ENCODE results near the gene GPR3.
A peak's percentile ranks its signal among the peaks of the same experiment; 100 is the strongest.

GPR3 gene

GRCh38 chr1:27392096-27392777, at the start of gene GPR3:
GPR3 (plus strand) TSS chr1:27392622; CDS start chr1:27393799, 1,177 bp downstream.
- Histone ChIP-seq H3K27ac (no peak within 1 kb of the TSS), H3K36me3 (no peaks in the 10 kb centered on the region), H3K4me3 (ENCODE audit: low read depth in 1 of 2, low read length in 1 of 2) (peak within 1 kb of the TSS; percentile 38 to 50), H3K4me1 (ENCODE audit: control insufficient read depth in 1 of 2, insufficient read depth in 1 of 2, low read depth in 1 of 2, low read length in 1 of 2) (peaks cover 14 to 17% of the 10 kb centered on the region in 2 experiments), H3K27me3 (peaks cover 54% of the 10 kb centered on the region), H3K9me3 (no peaks in the 10 kb centered on the region)
- TF ChIP-seq CTCF (IDR thresholded peaks at IDR 0.05): peak; percentile 42

GRCh38 chr1:27342778-27343638, 49.4 kb upstream of the GPR3 start:
- Histone ChIP-seq H3K9me3 (no peaks in the 10 kb centered on the region), H3K4me3 (ENCODE audit: low read depth in 1 of 2, low read length in 1 of 2) (peak overlapping the region; percentile 81 to 88), H3K27ac (peak overlapping the region; percentile 99), H3K36me3 (peaks cover 21% of the 10 kb centered on the region), H3K27me3 (no peaks in the 10 kb centered on the region), H3K4me1 (ENCODE audit: control insufficient read depth in 1 of 2, insufficient read depth in 1 of 2, low read depth in 1 of 2, low read length in 1 of 2) (peaks cover 61 to 62% of the 10 kb centered on the region in 2 experiments)
- no peak for TF ChIP-seq CTCF (IDR thresholded peaks at IDR 0.05)

- no peak for TF ChIP-seq CTCF (IDR thresholded peaks at IDR 0.05)
- peaks cover 24% of the 10 kb centered on the region for H3K36me3 ChIP-seq
- no peaks in the 10 kb centered on the region for H3K27me3 ChIP-seq
- H3K9me3 ChIP-seq: no peaks in the 10 kb centered on the region
- peak overlapping the region; percentile 99 for H3K27ac ChIP-seq
- peaks cover 61% of the 10 kb centered on the region in 2 experiments for H3K4me1 ChIP-seq (ENCODE audit: control insufficient read depth in 1 of 2, insufficient read depth in 1 of 2, low read depth in 1 of 2, low read length in 1 of 2)
- peak overlapping the region; percentile 81 to 88 for H3K4me3 ChIP-seq (ENCODE audit: low read depth in 1 of 2, low read length in 1 of 2)
These were observed 48.8 kb upstream of the GPR3 start for GRCh38 chr1:27343639-27344025.

- H3K27me3 ChIP-seq: no peaks in the 10 kb centered on the region
- H3K36me3 ChIP-seq: peaks cover 40% of the 10 kb centered on the region
- H3K4me1 ChIP-seq (ENCODE audit: control insufficient read depth in 1 of 2, insufficient read depth in 1 of 2, low read depth in 1 of 2, low read length in 1 of 2): peaks cover 48 to 58% of the 10 kb centered on the region in 2 experiments
- TF ChIP-seq CTCF (IDR thresholded peaks at IDR 0.05): no peak
- H3K27ac ChIP-seq: peak overlapping the region; percentile 55
- H3K4me3 ChIP-seq (ENCODE audit: low read depth in 1 of 2, low read length in 1 of 2): no peak overlapping the region
- no peaks in the 10 kb centered on the region for H3K9me3 ChIP-seq
These were observed 47.1 kb upstream of the GPR3 start for GRCh38 chr1:27345272-27345671.

- Histone ChIP-seq H3K4me1 (ENCODE audit: control insufficient read depth in 1 of 2, insufficient read depth in 1 of 2, low read depth in 1 of 2, low read length in 1 of 2) (peaks cover 40 to 49% of the 10 kb centered on the region in 2 experiments), H3K9me3 (no peaks in the 10 kb centered on the region), H3K4me3 (ENCODE audit: low read depth in 1 of 2, low read length in 1 of 2) (no peak overlapping the region), H3K27ac (peak overlapping the region; percentile 23), H3K36me3 (peaks cover 50% of the 10 kb centered on the region), H3K27me3 (no peaks in the 10 kb centered on the region)
- TF ChIP-seq CTCF (IDR thresholded peaks at IDR 0.05): no peak
These were observed 46.1 kb upstream of the GPR3 start for GRCh38 chr1:27346357-27346756.

Measured in neutrophil (primary cell).